Upper lobe of right lung (tissue), 1 donor: ENCODE data around the gene KCNA1. TPM values are rescaled to one million over a fixed set of nuclear protein-coding genes. Genes with fewer than 3 reads are reported as not detected.

Experiments used
- ATAC-seq: fragments of 200-7000 bp; cut with Tn5 transposase; one replicate; pipeline ENCODE4 v1.9.1; 2020; ENCODE audit warnings: mild to moderate bottlenecking, moderate library complexity
- DNase-seq: peaks from one replicate; pipeline ENCODE4 v3.0.0-alpha.2; 2020
- H3K27ac ChIP-seq: fragments of 200-600 bp; one replicate; pipeline ENCODE4 v1.8.0; 2022
- H3K27me3 ChIP-seq: fragments of 200-600 bp; one replicate; pipeline ENCODE4 v1.8.0; 2022; ENCODE audit warnings: mild to moderate bottlenecking
- H3K36me3 ChIP-seq: fragments of 200-600 bp; one replicate; pipeline ENCODE4 v1.8.0; 2022
- H3K4me1 ChIP-seq: fragments of 200-600 bp; one replicate; pipeline ENCODE4 v1.8.0; 2022
- H3K4me3 ChIP-seq: fragments of 200-600 bp; one replicate; pipeline ENCODE4 v1.8.0; 2022; ENCODE audit warnings: mild to moderate bottlenecking
- H3K9me3 ChIP-seq: fragments of 200-600 bp; one replicate; pipeline ENCODE4 v1.8.0; 2022
- intact Hi-C: fragments of 100-400 bp; cut with DNase I; formaldehyde crosslinking; loops from one replicate; pipeline ENCODE4 v1.11.0; 2022
- total RNA-seq: library from RNA; stranded (reverse); fragmentation: NEBNext Ultra II Directional; extraction: Animal tissue kit (Norgen Biotek cat#: 25700); gene quantifications from one replicate; pipeline ENCODE4 v1.2.1, GENCODE V29; 2021
- TF ChIP-seq, protein P1 (sequence below): fragments of 200-600 bp; IDR thresholded peaks from one replicate; pipeline ENCODE4 v1.8.0; 2022; ENCODE audit warnings: antibody characterized with exemption
- donor health status: DM: no; HTN: yes; CAD: no; lungs with severe emphysema.

The KCNA1 gene
- total RNA-seq, 1 donor from 2014 or later = not detected

DNA sequence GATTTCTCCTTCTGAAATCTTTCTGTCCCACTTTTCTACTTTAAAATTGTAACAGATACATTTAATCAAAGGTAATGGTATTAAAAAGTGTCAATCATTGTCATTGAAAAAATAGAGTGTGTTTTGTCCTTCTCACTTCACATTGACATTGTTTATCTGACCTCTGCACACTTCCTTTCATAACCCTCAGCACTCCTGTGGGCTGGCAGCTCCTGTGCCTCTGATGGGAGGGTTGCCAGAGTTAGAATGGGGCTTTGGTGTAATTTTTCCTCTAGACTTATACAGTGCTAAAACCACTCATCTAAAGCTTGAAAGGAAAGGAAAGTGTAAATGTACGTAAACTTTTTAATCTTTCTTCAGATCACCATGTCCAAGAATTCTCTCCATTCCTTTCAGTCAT, 23.7 kb downstream of the KCNA1 start:
- Histone ChIP-seq H3K27ac (no peak overlapping the region), H3K4me3 (no peak overlapping the region), H3K4me1 (no peaks in the 10 kb centered on the region), H3K36me3 (no peaks in the 10 kb centered on the region), H3K9me3 (no peaks in the 10 kb centered on the region), H3K27me3 (peaks cover 38% of the 10 kb centered on the region)
- no peak for DNase-seq
- TF ChIP-seq, protein P1, sequence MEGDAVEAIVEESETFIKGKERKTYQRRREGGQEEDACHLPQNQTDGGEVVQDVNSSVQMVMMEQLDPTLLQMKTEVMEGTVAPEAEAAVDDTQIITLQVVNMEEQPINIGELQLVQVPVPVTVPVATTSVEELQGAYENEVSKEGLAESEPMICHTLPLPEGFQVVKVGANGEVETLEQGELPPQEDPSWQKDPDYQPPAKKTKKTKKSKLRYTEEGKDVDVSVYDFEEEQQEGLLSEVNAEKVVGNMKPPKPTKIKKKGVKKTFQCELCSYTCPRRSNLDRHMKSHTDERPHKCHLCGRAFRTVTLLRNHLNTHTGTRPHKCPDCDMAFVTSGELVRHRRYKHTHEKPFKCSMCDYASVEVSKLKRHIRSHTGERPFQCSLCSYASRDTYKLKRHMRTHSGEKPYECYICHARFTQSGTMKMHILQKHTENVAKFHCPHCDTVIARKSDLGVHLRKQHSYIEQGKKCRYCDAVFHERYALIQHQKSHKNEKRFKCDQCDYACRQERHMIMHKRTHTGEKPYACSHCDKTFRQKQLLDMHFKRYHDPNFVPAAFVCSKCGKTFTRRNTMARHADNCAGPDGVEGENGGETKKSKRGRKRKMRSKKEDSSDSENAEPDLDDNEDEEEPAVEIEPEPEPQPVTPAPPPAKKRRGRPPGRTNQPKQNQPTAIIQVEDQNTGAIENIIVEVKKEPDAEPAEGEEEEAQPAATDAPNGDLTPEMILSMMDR = no peak
- intact Hi-C loops = no loop called here
- ATAC-seq = no peak

DNA sequence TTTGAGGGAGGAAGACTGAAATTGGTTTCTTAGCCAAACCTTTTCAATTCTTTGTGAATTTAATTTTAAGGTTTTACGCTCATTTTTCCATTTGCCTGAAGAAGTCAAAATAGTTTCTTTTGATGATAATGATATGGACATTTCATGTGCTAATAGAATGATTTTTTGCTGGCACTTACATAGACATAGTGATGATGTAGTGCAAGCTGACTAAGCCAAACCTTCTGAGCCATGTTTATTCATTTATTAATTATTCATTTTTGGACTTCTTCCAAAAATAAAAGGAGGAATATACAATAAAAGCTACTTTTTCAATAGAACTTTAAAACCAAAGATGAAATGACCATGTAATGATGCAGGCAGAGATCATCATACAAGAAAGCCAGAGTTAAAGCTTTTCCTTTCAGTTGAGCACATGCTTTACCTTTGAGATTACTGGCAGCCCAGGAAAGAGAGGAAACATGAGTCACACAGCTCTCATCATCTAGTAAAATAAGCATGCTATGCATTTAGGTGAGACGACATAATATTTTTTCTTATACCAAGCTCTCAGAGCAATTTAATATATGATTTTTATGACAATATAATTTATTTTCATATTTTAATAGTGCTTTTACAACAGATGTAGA, 24.8 kb downstream of the KCNA1 start:
- intact Hi-C loops = no loop called here
- H3K9me3 ChIP-seq = no peaks in the 10 kb centered on the region
- no peak overlapping the region for H3K27ac ChIP-seq
- no peaks in the 10 kb centered on the region for H3K4me1 ChIP-seq
- no peak for ATAC-seq
- H3K36me3 ChIP-seq = no peaks in the 10 kb centered on the region
- DNase-seq = no peak
- H3K27me3 ChIP-seq = peaks cover 38% of the 10 kb centered on the region
- no peak overlapping the region for H3K4me3 ChIP-seq
- TF ChIP-seq, protein P1 = no peak

DNA sequence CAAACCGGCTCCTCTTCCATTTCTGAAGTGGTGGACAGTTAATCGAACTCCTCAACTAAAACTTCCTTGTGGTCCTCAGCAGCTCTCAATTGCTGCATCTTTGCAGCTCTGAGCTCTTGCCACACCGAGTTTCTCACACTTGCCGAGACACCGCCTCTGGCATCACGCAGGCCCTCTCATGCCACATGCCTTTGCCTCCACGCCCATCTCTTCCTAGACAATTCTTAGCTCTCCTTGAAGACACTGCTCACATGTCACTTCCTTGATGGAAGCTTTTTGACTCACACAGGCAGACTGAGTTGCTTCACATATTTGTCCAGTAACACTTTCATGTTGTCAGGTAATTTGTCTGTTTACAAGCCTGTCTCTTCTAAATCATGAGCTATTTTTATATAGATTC, 29.2 kb downstream of the KCNA1 start:
- TF ChIP-seq, protein P1 = no peak

DNA sequence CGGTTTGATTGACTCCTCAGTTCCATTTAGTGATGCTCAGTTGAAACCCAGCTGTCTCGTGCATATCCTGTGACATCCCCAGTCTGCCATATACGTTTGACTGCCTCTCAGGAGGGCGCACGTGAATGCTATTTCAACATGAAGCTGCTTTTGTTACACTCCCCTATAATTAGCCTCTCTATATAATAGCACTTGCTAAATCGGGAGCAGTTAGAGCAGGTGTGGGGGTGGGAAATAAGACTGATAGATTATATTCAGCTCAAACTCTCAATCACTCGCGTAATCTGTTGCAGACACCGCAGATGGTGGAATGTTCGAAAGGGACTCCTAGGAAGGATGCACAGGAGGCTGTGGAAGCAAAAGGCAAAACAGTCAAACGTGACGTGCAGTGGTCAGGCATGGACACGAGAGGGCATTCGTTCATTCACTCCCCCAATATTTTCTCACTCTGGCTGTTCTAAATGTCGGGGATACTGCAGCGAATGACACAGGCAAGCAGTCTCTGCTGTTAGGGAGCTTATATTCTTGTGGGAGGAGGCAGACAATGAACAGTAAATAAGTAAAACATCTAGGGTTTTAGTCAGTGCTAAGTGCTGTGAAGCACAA, 29.8 kb downstream of the KCNA1 start:
- intact Hi-C loops = no loop called here
- TF ChIP-seq, protein P1 = no peak
- DNase-seq (no peak), ATAC-seq (no peak)
- H3K4me3 ChIP-seq = no peak overlapping the region
- H3K27me3 ChIP-seq = peaks cover 18% of the 10 kb centered on the region
- no peaks in the 10 kb centered on the region for H3K9me3 ChIP-seq
- H3K4me1 ChIP-seq = no peaks in the 10 kb centered on the region
- H3K36me3 ChIP-seq = no peaks in the 10 kb centered on the region
- no peak overlapping the region for H3K27ac ChIP-seq

More for the DNA sequence above, 29.2 kb downstream of the KCNA1 start:
- Histone ChIP-seq H3K4me3 (no peak overlapping the region), H3K27ac (no peak overlapping the region), H3K9me3 (no peaks in the 10 kb centered on the region), H3K36me3 (no peaks in the 10 kb centered on the region), H3K4me1 (no peaks in the 10 kb centered on the region), H3K27me3 (peaks cover 24% of the 10 kb centered on the region)
- DNase-seq = no peak
- no peak for ATAC-seq
- intact Hi-C loops = no loop called here

DNA sequence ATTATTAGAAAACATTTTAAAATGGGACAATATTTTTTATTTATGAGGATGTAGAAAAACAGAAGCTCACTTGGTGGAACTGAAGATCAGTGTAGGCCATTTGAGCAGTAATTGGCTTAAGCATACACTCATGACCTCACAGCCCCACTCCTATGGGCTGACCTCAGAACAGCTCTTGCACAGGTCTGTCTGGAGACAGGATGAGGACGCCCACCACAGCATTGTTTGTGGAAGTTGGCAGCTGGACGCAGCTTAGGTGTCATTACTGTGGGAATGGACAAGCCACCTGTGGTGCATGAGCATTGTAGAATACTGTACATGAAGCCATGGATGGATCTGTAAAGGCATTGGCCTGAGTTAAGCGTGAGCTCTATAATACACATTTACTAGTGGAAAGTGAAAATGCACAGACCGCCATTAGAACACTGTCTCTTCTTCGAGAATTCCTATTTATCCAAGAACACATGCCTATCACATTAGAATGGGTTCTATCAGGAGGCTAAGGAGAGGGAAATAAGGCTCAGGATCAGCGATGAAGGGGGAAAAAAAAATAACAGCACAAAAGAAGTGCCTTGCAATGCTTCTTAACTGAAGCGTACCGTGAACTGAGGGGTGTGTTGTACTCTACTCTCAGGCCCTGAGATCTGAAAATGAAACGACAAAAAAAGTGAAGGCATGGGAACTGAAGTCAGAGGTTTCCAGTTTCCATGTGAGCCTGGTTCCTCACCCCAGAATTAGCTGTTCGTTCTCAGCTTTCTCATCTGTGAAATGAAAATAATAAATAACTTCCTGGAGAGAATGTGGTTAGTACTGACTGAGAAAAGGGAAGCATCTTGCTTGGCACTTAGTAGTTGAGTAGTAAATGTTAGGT, 33.6 kb downstream of the KCNA1 start:
- no peak overlapping the region for H3K4me3 ChIP-seq
- TF ChIP-seq, protein P1 = no peak
- H3K27me3 ChIP-seq = peaks cover 3% of the 10 kb centered on the region
- no peaks in the 10 kb centered on the region for H3K36me3 ChIP-seq
- H3K9me3 ChIP-seq = no peaks in the 10 kb centered on the region
- no peaks in the 10 kb centered on the region for H3K4me1 ChIP-seq
- ATAC-seq = no peak
- intact Hi-C loops = no loop called here
- no peak for DNase-seq
- no peak overlapping the region for H3K27ac ChIP-seq
